Measurements from ENCODE around the gene ZNF76.

Gene ZNF76

DNA sequence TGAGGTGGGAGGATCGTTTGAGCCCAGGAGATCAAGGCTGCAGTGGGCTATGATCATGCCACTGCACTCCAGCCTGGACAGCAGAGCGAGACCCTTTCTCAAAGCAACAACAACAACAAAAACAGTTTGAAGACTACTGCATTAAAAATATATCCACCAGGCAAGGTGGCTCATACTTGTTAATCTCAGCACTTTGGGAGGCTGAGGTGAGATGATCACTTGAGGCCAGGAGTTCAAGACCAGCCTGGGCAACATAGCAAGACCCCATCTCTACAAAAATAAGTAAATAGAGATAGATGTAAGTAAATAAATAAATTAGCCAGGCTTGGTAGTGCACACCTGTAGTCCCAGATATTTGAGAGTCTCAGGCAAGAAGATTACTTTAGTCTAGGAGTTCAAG lies 12.5 kb downstream of the ZNF76 start:
- no peak for DNase-seq

- no peak for DNase-seq
These were observed 14.5 kb downstream of the ZNF76 start for GRCh38 chr6:35273822-35274559.

DNA sequence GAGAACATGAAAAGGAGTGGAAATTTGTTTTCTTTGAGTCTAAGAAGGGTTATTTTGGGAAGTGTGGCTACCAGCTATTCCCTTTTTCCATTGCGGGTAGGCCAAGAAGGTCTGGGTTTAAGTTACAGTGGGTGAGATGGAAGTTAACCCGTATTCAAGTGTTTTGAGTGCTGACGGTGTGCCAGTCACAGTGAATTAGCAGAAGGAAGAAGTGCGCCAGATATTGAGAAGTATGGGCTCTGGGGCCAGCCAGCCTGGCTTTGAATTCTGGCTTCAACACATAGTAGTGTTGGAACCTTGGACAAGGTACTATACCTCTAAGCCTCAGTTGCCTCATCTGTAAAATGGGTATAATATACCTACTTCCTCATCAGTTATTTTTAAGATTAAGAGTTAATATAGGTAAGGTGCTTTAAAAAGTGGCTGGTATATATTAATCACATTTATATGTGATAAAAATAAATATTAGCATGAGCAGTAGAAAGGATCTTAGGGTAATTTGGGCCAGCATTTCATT lies 16.3 kb downstream of the ZNF76 start:
- no peak for DNase-seq

DNA sequence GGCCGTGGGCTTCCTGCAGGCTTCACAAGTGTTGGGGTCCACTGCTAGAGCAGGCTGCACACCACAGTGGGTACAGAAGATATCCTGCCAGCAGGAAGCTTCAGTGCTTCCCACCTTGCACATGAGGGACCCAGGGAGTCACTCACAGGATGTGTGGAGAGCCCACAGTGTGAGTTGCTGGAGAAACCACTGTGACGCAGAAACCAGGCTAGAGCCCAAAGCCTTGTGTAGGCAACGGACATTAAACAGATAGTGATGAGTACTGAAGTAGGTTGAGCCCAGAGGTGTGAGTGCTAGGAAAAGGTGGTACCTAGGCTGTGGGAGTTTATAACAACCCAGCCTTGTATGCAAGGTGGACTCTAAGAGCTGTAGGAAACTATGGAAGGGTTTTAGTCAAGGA lies 19.2 kb downstream of the ZNF76 start:
- DNase-seq, result no peak

- DNase-seq, result no peak
These were observed 21.4 kb downstream of the ZNF76 start for GRCh38 chr6:35280903-35281302.

DNA sequence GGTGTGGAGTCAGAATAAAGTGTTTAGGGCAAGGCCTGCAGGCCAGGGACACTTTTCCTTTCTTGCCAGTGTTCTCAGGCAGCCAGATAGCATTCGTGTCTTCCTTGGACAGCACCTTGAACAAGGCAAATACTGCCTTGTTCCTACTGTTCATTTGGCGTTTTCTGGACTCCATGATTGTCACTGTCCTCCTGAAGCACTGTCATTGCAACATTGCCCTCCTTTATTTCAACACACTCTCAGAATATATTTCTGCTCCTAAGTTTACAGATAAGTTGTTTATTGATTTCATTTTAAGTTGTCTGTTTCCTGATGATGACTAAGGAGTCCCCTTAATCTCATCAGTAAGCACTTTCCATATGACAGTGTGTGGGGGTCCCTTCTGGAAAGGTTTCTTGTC lies 22.9 kb downstream of the ZNF76 start:
- no peak for DNase-seq

GRCh38 chr6:35283361-35283760 lies 23.8 kb downstream of the ZNF76 start:
- no peak for DNase-seq

DNA sequence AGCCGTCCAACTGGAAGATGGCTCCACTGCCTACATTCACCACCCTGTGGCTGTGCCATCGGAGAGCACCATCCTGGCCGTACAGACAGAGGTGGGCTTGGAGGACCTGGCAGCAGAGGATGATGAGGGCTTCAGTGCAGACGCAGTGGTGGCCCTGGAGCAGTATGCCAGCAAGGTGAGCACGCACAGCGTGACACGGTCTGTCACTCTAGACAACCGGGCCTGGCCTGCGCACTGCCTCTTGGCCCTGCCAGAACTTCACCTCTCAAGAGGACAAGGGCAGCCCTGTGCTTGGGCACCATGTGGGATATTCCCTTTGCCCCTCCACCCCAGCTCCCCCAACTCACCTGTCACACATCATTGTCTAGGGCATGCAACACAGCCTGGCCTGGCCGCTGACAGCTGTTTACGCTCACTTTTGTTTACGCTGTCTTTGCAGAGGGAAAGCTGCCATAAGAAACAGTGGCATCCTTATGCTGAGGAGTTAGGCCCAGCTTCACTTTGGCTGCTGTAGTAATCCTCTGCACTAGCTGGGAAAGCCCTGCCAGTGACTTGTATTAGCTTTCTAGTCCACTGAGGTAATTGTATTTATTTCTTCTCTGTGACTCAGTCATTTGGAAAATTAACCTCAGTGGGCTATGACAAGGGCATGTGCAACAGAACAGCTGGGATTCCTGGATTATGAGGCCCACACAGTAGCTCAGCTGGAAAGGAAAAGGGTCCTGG lies 28.3 kb downstream of the ZNF76 start:
- DNase-seq, result no peak

- DNase-seq, result no peak
These were observed 29.3 kb downstream of the ZNF76 start for GRCh38 chr6:35288834-35289233.

DNA sequence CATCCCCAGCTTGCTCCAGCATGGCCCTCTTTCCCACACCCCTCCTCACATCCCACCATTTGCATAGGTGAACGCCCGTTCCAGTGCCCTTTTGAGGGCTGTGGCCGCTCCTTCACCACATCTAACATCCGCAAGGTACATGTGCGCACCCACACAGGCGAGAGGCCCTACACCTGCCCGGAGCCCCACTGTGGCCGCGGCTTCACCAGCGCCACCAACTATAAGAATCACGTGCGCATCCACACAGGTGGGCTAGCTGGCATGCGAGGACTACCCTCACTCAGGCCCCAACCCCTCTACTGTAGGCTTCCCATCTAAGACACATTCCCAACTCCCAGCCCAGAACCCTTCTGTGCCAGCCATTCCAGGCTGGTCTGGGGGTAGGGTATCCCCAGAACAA lies 32.0 kb downstream of the ZNF76 start:
- DNase-seq, result no peak

DNA sequence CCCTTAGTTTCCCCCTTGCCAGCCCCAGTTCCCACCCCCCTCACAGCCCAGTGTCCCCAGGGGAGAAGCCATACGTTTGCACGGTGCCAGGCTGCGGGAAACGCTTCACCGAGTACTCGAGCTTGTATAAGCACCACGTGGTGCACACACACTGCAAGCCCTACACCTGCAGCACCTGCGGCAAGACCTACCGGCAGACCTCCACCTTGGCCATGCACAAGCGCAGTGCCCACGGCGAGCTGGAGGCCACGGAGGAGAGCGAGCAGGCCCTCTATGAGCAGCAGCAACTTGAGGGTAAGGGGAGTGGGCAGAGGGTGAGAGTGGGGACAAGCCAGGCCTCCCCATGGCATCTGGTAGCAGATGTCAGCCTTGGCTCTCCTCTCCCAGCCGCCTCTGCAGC lies 33.0 kb downstream of the ZNF76 start:
- no peak for DNase-seq

DNA sequence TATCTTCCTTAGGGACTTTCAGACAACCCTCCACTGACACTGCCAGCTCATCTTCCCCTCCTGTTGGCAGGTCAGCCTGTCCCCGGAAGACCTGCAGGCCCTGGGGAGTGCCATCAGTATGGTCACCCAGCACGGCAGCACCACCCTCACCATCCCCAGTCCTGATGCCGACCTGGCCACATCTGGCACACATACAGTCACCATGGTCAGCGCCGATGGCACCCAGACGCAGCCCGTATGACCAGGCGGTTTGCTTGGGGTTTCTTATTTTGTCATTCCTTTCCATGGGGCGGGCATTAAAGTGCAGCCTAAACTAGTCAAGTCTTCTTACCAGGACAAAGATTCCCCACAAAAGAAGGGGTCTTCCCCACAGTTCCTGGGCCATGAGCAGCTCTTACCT lies 34.1 kb downstream of the ZNF76 start:
- DNase-seq, result no peak

DNA sequence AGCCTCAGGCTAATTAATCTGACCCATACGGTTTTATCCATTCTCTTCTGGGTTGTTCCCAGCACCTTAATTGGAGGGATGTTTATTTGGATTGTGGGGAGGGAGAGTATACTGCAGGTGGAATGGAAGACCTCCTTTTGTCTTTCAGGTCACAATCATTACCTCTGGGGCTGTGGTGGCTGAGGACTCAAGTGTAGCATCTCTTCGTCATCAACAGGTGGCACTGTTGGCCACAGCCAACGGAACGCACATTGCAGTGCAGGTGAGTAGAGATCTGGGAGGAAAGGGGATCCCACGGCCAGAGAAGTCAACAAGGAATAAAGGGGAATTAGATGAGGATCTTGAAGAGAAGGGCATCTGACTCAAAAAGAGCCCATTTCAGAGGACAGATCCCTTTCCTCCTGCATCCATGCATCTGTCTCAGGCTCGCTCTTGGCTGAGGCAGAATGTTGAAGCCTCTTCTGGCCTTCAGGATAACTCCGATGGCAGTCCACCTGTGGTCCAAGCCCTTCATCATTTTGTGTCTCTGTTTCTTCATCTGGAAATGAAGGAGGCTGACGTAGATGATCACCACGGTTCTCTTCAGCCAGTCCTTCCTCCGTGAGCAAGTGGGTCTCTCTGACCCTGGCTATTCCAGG lies 34.9 kb downstream of the ZNF76 start:
- DNase-seq, result peak; percentile 72

- DNase-seq, result no peak
These were observed 35.5 kb downstream of the ZNF76 start for GRCh38 chr6:35295036-35295435.

DNA sequence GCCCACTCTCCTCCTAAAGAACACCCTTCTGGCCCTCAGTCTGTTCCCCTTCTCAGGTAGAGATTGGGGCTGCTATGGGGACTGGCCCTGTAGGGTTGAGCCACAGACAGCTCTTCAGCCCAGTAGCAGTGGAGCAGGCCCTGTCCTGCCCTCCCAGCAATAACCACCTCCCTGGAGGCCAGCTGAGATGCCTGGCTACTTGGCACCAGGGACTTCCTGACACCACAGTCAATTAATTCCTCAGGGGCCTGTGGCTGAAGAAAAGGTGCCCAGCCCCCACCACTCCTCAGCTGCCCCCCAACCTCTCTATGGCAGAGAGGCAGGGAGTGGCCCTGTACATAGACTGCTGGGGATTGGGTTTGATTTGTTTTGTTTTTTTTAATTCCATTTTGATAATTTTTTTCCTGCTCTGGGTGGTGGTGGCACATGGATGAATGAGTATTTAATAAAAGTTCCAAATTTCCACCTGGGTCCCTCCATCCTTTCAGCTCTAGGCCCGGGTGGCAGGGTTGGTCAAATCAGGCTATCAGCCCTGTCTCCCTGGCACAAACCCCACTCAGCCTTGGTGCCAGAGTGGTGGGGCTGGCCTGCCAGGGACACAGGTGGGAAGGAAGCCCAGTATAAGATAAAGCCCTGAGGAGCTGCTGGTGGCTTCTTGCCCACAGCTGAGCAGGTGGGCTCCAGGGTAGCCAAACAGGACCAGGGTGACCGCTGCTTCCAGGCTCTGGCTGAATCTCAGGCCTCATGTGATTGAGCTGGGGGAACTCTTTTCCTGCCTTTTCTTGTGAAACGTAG lies 36.2 kb downstream of the ZNF76 start:
- DNase-seq, result no peak

GRCh38 chr6:35296931-35297600 lies 37.5 kb downstream of the ZNF76 start:
- no peak for DNase-seq

DNA sequence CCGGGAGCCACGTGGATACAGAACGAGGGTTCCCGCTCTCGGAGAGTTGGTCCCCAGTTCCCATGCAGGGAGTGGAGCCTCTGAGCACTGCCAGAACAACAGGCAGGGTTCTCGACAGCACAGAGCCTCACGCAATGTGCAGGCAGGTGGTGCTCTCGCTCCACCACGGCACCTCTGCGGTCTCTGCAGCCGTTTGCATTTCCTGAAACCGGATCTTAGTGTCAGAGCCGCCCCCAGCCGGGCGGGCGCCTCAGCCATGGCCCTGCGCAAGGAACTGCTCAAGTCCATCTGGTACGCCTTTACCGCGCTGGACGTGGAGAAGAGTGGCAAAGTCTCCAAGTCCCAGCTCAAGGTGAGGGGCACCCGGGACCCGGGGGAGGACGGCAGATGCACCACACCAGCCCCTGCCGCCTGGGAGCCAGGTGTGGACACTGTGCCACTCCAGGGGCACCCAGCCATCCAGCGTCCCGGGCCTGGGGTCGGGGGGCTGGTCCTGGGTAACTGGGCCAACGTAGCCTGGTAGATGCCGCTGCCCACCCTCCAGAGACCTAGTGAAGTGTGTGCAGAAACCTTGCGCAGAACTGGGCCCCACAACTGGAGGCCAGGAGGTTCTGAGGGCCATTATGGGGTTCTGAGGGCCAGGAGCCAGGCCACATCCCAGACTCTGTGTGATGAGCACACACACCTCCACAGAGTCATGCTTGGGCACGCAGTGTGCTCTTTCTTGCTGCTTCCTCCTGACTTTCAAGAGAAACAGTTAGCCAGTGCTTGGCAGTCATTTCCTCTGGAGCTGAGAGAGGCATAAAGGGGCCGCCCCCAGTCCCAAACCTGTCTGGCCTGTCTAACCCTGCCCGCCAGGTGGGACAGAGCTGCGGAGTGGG lies 38.3 kb downstream of the ZNF76 start, which contains the start of gene DEF6:
DEF6 (plus strand) TSS at position 218 of the 881 bp plus-strand sequence; CDS start at position 257, 39 bp downstream.
- peak; percentile 92 for DNase-seq

GRCh38 chr6:35298625-35299140 lies 39.1 kb downstream of the ZNF76 start:
- peak; percentile 46 for DNase-seq

DNA sequence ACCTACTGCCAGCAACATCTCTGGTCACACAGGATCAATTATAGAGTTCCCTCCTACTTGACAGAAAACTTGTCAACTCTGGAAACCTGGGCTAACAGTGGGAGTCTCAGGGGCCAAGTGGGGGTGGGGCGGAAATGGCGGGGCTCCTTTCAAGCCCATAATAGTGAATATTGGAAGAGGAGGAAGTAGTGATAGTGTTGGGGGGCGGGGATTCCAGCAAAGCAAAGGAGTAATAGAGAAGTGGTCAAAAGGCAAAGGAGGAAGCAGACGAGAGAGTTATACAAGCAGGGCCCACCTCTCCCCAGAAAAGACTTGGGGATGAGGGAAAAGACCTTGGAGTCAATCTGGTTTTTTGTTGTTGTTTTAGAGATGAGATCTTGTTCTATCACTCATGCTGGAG lies 40.1 kb downstream of the ZNF76 start:
- peak; percentile 69 for DNase-seq

DNA sequence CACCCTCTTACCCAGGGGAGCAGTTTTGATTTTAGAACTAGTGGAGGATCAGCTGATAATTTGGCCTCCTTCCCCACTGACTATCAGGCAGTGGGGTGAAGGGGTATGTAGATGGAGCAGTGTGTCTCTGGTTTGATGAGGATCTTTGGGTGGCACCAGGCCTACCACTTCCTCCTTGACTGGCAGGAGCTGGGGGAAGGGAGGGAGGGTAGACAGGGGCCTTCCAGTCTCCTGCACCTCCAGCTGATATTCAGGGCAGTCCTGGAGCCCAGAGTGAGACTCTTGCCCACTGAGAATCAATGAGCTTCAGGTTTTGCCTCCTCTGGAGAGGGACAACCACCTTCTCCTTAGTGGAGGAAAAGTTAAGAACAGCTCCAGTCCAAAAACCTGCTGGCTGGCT lies 41.3 kb downstream of the ZNF76 start:
- peak; percentile 81 for DNase-seq

Data from CD4-positive, alpha-beta T cell treated with Interleukin-6 for 4 hours (primary cell).